HG02610 (cell line): Measurements from ENCODE around the gene KANK3.

ENCODE experiments used
- ATAC-seq: cut with Tn5 transposase; IDR thresholded peaks from one replicate; pipeline ENCODE4 v1.9.1; 2021; ENCODE audit warnings: mild to moderate bottlenecking, moderate library complexity; ENCODE audit not compliant: unreplicated experiment

The KANK3 gene

GRCh38 chr19:8340341-8341096, 2.5 kb downstream of the KANK3 start:
- ATAC-seq = no peak

GRCh38 chr19:8338835-8339234, 4.2 kb downstream of the KANK3 start:
- no peak for ATAC-seq

GRCh38 chr19:8337728-8338127, 5.3 kb downstream of the KANK3 start:
- no peak for ATAC-seq

- no peak for ATAC-seq
Observed at GRCh38 chr19:8336660-8337059, 6.4 kb downstream of the KANK3 start.

- no peak for ATAC-seq
Observed at GRCh38 chr19:8336072-8336569, 6.9 kb downstream of the KANK3 start.

GRCh38 chr19:8335343-8336071, 7.6 kb downstream of the KANK3 start:
- no peak for ATAC-seq

GRCh38 chr19:8334458-8335342, 8.4 kb downstream of the KANK3 start:
- ATAC-seq = no peak

- no peak for ATAC-seq
Observed at GRCh38 chr19:8333767-8334457, 9.2 kb downstream of the KANK3 start.

GRCh38 chr19:8332976-8333766, 9.9 kb downstream of the KANK3 start:
- ATAC-seq = no peak

- ATAC-seq = no peak
Observed at GRCh38 chr19:8331263-8331845, 11.7 kb downstream of the KANK3 start.

GRCh38 chr19:8329996-8330395, 13.1 kb downstream of the KANK3 start:
- no peak for ATAC-seq

- no peak for ATAC-seq
Observed at GRCh38 chr19:8325454-8325853, 17.6 kb downstream of the KANK3 start.

GRCh38 chr19:8324186-8325050, 18.6 kb downstream of the KANK3 start:
- no peak for ATAC-seq

GRCh38 chr19:8323781-8324185, 19.3 kb downstream of the KANK3 start:
- no peak for ATAC-seq

- no peak for ATAC-seq
Observed at GRCh38 chr19:8322638-8322997, 20.4 kb downstream of the KANK3 start.

GRCh38 chr19:8321986-8322637, 20.9 kb downstream of the KANK3 start:
- ATAC-seq = no peak

- peak; percentile 80 for ATAC-seq
Observed at GRCh38 chr19:8321067-8321985, 21.7 kb downstream of the KANK3 start, which contains the start of the genes NDUFA7 and RPS28. Gene NDUFA7, minus strand, starts transcription at chr19:8321375. Its CDS starts 17 bp downstream, at chr19:8321358. Gene RPS28, plus strand, starts transcription at chr19:8321496. Its CDS starts 35 bp downstream, at chr19:8321531.
